ENCODE data around the gene AKAP1. TPM values are rescaled to one million over a fixed set of nuclear protein-coding genes. Genes with fewer than 3 reads are reported as not detected.
A peak's percentile ranks its signal among the peaks of the same experiment; 100 is the strongest.
"Not testable (repeated sequence)": the region's sequence is repeated elsewhere in the genome, so short reads cannot be mapped to it uniquely, and the experiment has no call there.

The AKAP1 gene
- total RNA-seq, 2 experiments from 2014 or later, result 30.0 to 33.6 TPM

DNA sequence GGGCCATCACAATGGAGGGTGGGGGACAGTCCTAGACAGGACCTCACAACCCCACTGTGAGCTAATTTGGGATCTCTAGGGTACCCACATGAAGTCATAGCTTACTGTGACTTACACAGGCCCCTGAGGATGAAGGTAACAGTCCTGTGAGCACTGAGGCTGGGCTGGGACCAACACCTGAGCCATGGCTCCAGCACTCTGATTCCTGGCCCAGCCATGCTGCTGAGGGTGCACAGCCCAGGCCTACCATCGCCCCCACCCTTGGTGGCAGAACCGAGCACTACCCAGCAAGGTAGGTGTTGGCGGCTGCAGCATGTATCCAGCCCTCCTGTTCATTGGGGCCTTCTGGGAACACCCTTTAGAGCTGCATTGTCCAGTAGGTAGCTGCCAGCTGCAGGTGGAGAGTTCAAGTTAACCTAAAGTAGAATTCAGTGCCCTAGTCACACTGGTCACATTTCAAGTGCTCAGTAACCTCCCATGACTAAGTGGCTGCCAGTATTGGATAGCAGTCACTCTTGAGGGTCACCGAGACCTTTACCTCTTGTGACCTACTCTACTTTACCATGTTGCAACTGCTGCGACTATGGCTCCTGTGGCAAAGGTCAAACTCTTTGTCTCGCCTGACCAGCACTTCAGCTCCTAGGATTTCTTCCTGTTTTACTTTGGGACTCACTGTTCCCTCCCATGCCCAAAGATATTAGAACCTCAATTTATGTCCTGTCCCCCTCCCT lies 11.6 kb downstream of the AKAP1 start:
- no peak for ATAC-seq
- no peaks in the 10 kb centered on the region for H3K9me3 Mint-ChIP-seq (ENCODE audit: insufficient read depth)
- ChIA-PET CTCF (no interaction called here), POLR2A (no interaction called here)
- H3K36me3 Mint-ChIP-seq (ENCODE audit: low read depth), result no peaks in the 10 kb centered on the region
- no peak overlapping the region for H3K4me3 Mint-ChIP-seq
- no peak for DNase-seq
- no peak overlapping the region for H3K27ac Mint-ChIP-seq
- H3K4me1 Mint-ChIP-seq (ENCODE audit: low read depth), result peaks cover 11% of the 10 kb centered on the region
- H3K27me3 Mint-ChIP-seq (ENCODE audit: low read depth), result no peaks in the 10 kb centered on the region

DNA sequence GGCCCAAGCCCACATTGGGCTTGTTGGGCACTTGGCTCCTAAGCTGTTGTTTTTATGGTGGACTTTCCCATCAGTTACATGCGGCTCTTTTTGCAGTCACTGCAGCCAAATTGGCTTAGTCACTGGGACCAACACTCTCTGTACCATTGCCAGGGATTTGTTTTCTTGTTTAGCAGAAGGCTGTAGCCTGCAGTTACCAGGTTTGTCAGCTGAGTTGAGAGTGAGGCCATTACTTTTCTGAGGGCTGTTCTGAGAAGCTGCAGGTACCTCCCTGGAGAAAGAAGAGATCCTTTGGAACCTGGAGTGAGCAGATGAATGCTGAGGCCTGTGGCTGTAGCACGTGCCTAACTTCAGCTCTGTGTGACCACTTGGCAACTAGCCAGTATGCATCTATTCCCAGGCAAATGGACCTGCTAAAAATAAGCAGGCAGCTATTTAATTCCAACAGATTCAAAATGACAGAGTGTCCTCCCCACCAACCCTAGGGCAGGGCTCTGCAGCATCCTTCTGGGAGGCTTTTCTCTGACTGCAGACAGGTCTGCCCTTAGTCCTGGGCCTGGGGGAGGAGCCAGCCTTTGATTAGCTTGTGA lies 12.9 kb downstream of the AKAP1 start:
- H3K4me3 Mint-ChIP-seq, result no peak overlapping the region
- H3K9me3 Mint-ChIP-seq (ENCODE audit: insufficient read depth), result no peaks in the 10 kb centered on the region
- DNase-seq (no peak), ATAC-seq (no peak)
- ChIA-PET CTCF (interaction anchor here (0.7 to 1.0 kb wide), 3 partner anchors 10 to 685 kb away, joined by 3 to 4 read pairs (median 3); no protein-coding TSS in a partner anchor), POLR2A (interaction anchor here (1.0 kb wide), 1 partner anchor 311 kb away, joined by 4 read pairs; no protein-coding TSS in a partner anchor)
- H3K36me3 Mint-ChIP-seq (ENCODE audit: low read depth), result no peaks in the 10 kb centered on the region
- no peaks in the 10 kb centered on the region for H3K27me3 Mint-ChIP-seq (ENCODE audit: low read depth)
- peaks cover 15% of the 10 kb centered on the region for H3K4me1 Mint-ChIP-seq (ENCODE audit: low read depth)
- H3K27ac Mint-ChIP-seq, result peak overlapping the region; percentile 11

DNA sequence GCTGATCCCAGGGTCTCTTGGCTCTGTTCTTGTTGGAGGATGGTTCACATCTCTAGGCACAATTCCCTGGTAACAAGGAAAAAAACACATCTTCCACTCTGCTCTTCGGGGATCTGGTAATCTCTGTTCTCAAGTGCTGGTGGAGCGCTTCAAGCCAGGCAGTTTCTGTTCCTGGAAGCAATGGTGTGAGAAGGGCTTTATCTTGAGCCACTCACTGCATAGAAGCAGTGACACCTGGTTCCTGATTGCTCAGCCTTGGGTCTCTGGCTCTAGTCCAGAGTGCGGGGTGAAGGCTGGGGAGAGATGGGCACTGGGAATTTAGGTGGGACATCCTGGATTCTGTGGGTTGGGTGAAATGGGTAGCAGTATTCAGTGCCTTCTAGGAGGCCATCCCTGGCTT lies 14.1 kb downstream of the AKAP1 start:
- Mint-ChIP-seq H3K4me1 (ENCODE audit: low read depth) (peaks cover 14% of the 10 kb centered on the region), H3K36me3 (ENCODE audit: low read depth) (no peaks in the 10 kb centered on the region), H3K4me3 (no peak overlapping the region), H3K9me3 (ENCODE audit: insufficient read depth) (no peaks in the 10 kb centered on the region), H3K27me3 (ENCODE audit: low read depth) (no peaks in the 10 kb centered on the region), H3K27ac (no peak overlapping the region)
- CTCF ChIA-PET, result no interaction called here
- POLR2A ChIA-PET, result no interaction called here
- DNase-seq (no peak), ATAC-seq (no peak)

DNA sequence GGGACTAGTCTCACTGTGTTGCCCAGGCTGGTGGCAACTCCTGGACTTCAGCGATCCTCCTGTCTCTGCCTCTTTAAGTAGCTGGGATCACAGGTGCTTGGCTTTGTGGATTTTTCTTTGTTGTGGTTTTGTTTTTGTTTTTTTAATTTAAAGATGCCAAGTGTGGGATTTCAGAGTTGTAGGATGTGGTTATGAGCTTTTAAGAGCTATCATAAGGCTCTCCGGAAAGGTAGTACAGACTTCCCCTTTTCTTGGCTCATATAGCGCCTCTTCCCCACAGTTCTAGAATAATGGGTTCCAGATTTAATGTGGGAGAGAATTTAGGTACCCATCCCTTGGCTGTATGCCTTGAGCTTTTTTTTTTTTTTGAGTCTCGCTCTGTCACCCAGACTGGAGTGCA lies 17.1 kb downstream of the AKAP1 start:
- Mint-ChIP-seq H3K4me3 (no peak overlapping the region), H3K4me1 (ENCODE audit: low read depth) (peaks cover 14% of the 10 kb centered on the region), H3K27ac (no peak overlapping the region), H3K27me3 (ENCODE audit: low read depth) (no peaks in the 10 kb centered on the region), H3K9me3 (ENCODE audit: insufficient read depth) (no peaks in the 10 kb centered on the region), H3K36me3 (ENCODE audit: low read depth) (no peaks in the 10 kb centered on the region)
- ATAC-seq (no peak), DNase-seq (no peak)
- ChIA-PET CTCF (no interaction called here), POLR2A (interaction anchor here (0.6 kb wide), 1 partner anchor 12 kb away, joined by 4 read pairs; no protein-coding TSS in a partner anchor)

GRCh38 chr17:57102660-57103059 lies 17.6 kb downstream of the AKAP1 start:
- ATAC-seq; H3K27ac Mint-ChIP-seq; CTCF ChIA-PET; DNase-seq; H3K27me3 Mint-ChIP-seq (ENCODE audit: low read depth); POLR2A ChIA-PET; H3K4me3 Mint-ChIP-seq; H3K36me3 Mint-ChIP-seq (ENCODE audit: low read depth); H3K9me3 Mint-ChIP-seq (ENCODE audit: insufficient read depth): not testable (repeated sequence)
- H3K4me1 Mint-ChIP-seq (ENCODE audit: low read depth), result peaks cover 14% of the 10 kb centered on the region

- ATAC-seq, result no peak
- no peak for DNase-seq
- no peak overlapping the region for H3K27ac Mint-ChIP-seq
- H3K4me3 Mint-ChIP-seq, result no peak overlapping the region
- no peaks in the 10 kb centered on the region for H3K9me3 Mint-ChIP-seq (ENCODE audit: insufficient read depth)
- CTCF ChIA-PET, result interaction anchor here (1.0 kb wide), 1 partner anchor 9 kb away, joined by 3 read pairs; no protein-coding TSS in a partner anchor
- no peaks in the 10 kb centered on the region for H3K36me3 Mint-ChIP-seq (ENCODE audit: low read depth)
- H3K27me3 Mint-ChIP-seq (ENCODE audit: low read depth), result no peaks in the 10 kb centered on the region
- H3K4me1 Mint-ChIP-seq (ENCODE audit: low read depth), result peaks cover 11% of the 10 kb centered on the region
- POLR2A ChIA-PET, result interaction anchor here (0.8 kb wide), 1 partner anchor 20 kb away, joined by 3 read pairs; no protein-coding TSS in a partner anchor
Observed at GRCh38 chr17:57104461-57105175, 19.6 kb downstream of the AKAP1 start.

- Mint-ChIP-seq H3K4me1 (ENCODE audit: low read depth) (peaks cover 11% of the 10 kb centered on the region), H3K9me3 (ENCODE audit: insufficient read depth) (no peaks in the 10 kb centered on the region), H3K36me3 (ENCODE audit: low read depth) (no peaks in the 10 kb centered on the region), H3K27me3 (ENCODE audit: low read depth) (no peaks in the 10 kb centered on the region), H3K27ac (no peak overlapping the region), H3K4me3 (no peak overlapping the region)
- no peak for ATAC-seq
- DNase-seq, result no peak
- ChIA-PET POLR2A (no interaction called here), CTCF (no interaction called here)
Observed at GRCh38 chr17:57105591-57105990, 20.5 kb downstream of the AKAP1 start.

GRCh38 chr17:57106107-57106835 lies 21.2 kb downstream of the AKAP1 start:
- DNase-seq (no peak), ATAC-seq (no peak)
- Mint-ChIP-seq H3K4me1 (ENCODE audit: low read depth) (peaks cover 11% of the 10 kb centered on the region), H3K27me3 (ENCODE audit: low read depth) (no peaks in the 10 kb centered on the region), H3K9me3 (ENCODE audit: insufficient read depth) (no peaks in the 10 kb centered on the region), H3K4me3 (no peak overlapping the region), H3K36me3 (ENCODE audit: low read depth) (no peaks in the 10 kb centered on the region), H3K27ac (no peak overlapping the region)
- POLR2A ChIA-PET, result interaction anchor here (0.8 kb wide), 1 partner anchor 22 kb away, joined by 3 read pairs; the partner anchor contains the start of gene AKAP1
- CTCF ChIA-PET, result interaction anchor here (1.2 to 1.6 kb wide), 4 partner anchors 11 to 19 kb away, joined by 3 to 5 read pairs (median 4); no protein-coding TSS in a partner anchor

DNA sequence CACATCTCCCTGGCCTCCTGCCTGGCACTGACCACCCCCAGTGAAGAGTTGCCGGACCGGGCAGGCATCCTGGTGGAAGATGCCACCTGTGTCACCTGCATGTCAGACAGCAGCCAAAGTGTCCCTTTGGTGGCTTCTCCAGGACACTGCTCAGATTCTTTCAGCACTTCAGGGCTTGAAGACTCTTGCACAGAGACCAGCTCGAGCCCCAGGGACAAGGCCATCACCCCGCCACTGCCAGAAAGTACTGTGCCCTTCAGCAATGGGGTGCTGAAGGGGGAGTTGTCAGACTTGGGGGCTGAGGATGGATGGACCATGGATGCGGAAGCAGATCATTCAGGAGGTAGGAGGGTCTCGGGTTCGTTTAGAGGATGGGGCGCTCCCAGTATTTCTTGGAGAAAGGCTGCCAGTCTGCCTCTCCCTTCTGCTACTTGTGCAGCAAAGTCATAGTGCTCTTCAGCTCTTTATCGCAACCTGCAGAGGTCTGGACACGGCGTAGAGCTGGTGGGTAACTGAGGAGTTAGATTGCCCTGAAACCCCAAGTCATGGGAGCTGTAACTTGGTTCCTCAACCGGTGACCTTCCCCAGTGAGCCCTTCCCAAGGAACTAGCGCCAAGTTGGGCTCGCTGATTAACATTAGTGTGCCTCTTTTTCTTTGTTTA lies 21.9 kb downstream of the AKAP1 start:
- ATAC-seq (no peak), DNase-seq (no peak)
- no peaks in the 10 kb centered on the region for H3K27me3 Mint-ChIP-seq (ENCODE audit: low read depth)
- H3K27ac Mint-ChIP-seq, result no peak overlapping the region
- POLR2A ChIA-PET, result interaction anchor here (0.8 kb wide), 1 partner anchor 22 kb away, joined by 3 read pairs; the partner anchor contains the start of gene AKAP1
- peaks cover 6% of the 10 kb centered on the region for H3K4me1 Mint-ChIP-seq (ENCODE audit: low read depth)
- no peaks in the 10 kb centered on the region for H3K9me3 Mint-ChIP-seq (ENCODE audit: insufficient read depth)
- CTCF ChIA-PET, result interaction anchor here (0.7 to 1.6 kb wide), 5 partner anchors 11 to 106 kb away, joined by 3 to 5 read pairs (median 3); no protein-coding TSS in a partner anchor
- H3K36me3 Mint-ChIP-seq (ENCODE audit: low read depth), result peaks cover 2% of the 10 kb centered on the region
- H3K4me3 Mint-ChIP-seq, result no peak overlapping the region

DNA sequence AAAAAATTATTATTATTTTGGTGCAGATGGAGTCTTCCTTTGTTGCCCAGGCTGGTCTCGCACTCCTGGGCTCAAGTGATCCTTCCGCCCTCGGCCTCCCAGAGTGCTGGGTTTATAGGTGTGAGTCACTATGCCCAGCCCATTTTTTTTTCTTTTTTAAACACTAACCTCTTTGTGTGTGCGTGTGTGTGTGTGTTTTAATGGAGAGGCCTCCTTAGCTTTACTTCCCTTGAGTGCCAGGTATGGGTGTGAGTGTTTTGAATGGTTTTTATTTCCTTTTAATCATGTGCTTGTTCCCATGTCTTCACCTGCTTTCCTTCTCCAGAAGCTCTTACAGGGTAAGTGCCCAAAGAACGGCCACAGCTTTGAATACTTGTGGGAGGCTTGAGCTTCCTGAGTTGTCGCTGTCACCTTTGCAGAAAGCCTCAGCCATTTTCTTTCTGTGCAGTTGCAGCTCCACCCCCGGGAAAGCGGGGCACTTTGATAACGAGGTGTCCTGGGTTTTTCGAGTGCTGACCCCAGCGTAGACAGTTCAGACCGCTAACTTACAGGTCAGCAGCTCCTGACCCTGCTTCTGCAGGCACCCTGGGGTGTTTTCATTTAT lies 22.6 kb downstream of the AKAP1 start:
- POLR2A ChIA-PET, result no interaction called here
- CTCF ChIA-PET, result interaction anchor here (0.7 to 1.6 kb wide), 5 partner anchors 10 to 106 kb away, joined by 3 to 5 read pairs (median 3); no protein-coding TSS in a partner anchor
- Mint-ChIP-seq H3K4me3 (no peak overlapping the region), H3K27me3 (ENCODE audit: low read depth) (no peaks in the 10 kb centered on the region), H3K4me1 (ENCODE audit: low read depth) (no peaks in the 10 kb centered on the region), H3K27ac (no peak overlapping the region), H3K36me3 (ENCODE audit: low read depth) (peaks cover 8% of the 10 kb centered on the region), H3K9me3 (ENCODE audit: insufficient read depth) (no peaks in the 10 kb centered on the region)
- ATAC-seq (no peak), DNase-seq (no peak)
